Measurements from ENCODE around the gene NOTCH3.

Gene NOTCH3

GRCh38 chr19:15247107-15248014, 46.6 kb upstream of the NOTCH3 start:
- no peak overlapping the region for H3K27ac ChIP-seq
- TF ChIP-seq CTCF (IDR thresholded peaks at IDR 0.05) (no peak), ZFX (IDR thresholded peaks at IDR 0.05; ENCODE audit: borderline replicate concordance) (no peak)

GRCh38 chr19:15246198-15246481, 45.3 kb upstream of the NOTCH3 start:
- no peak for TF ChIP-seq ZFX (IDR thresholded peaks at IDR 0.05; ENCODE audit: borderline replicate concordance)
- TF ChIP-seq CTCF (IDR thresholded peaks at IDR 0.05), result no peak
- H3K27ac ChIP-seq, result no peak overlapping the region

- H3K27ac ChIP-seq, result no peak overlapping the region
- TF ChIP-seq ZFX (IDR thresholded peaks at IDR 0.05; ENCODE audit: borderline replicate concordance) (no peak), CTCF (IDR thresholded peaks at IDR 0.05) (no peak)
Observed at GRCh38 chr19:15245370-15246197, 44.8 kb upstream of the NOTCH3 start.

- no peak overlapping the region for H3K27ac ChIP-seq
- TF ChIP-seq ZFX (IDR thresholded peaks at IDR 0.05; ENCODE audit: borderline replicate concordance) (no peak), CTCF (IDR thresholded peaks at IDR 0.05) (no peak)
Observed at GRCh38 chr19:15244808-15245207, 44.0 kb upstream of the NOTCH3 start.

GRCh38 chr19:15244106-15244803, 43.5 kb upstream of the NOTCH3 start:
- TF ChIP-seq CTCF (IDR thresholded peaks at IDR 0.05) (no peak), ZFX (IDR thresholded peaks at IDR 0.05; ENCODE audit: borderline replicate concordance) (no peak)
- no peak overlapping the region for H3K27ac ChIP-seq

- no peak overlapping the region for H3K27ac ChIP-seq
- TF ChIP-seq ZFX (IDR thresholded peaks at IDR 0.05; ENCODE audit: borderline replicate concordance), result no peak
- no peak for TF ChIP-seq CTCF (IDR thresholded peaks at IDR 0.05)
Observed at GRCh38 chr19:15243236-15243957, 42.6 kb upstream of the NOTCH3 start.
